IMR-90 (cell line): ENCODE results near the gene SLC44A1. TPM values are rescaled to one million over a fixed set of nuclear protein-coding genes. Genes with fewer than 3 reads are reported as not detected.

Source experiments
- ATAC-seq: fragments of 200-7000 bp; cut with Tn5 transposase; 2 replicates; pipeline ENCODE4 v1.9.1; 2020; ENCODE audit warnings: low read depth, mild to moderate bottlenecking, moderate library complexity
- BruUV-seq: library from RNA; stranded (reverse); fragments of 400-500 nt; replicated peaks from 2 replicates; lab custom pipeline; 2021; lab: Mats Ljungman, UMichigan
- CTCF ChIA-PET: fragments of 300-600 bp; formaldehyde crosslinking; extraction: SDS; loops from one replicate; lab custom pipeline; 2021; ENCODE audit warnings: antibody characterized with exemption; lab: Yijun Ruan, JAX
- POLR2A ChIA-PET: fragments of 300-600 bp; sonication (Branson Sonifier 250); formaldehyde crosslinking; loops from one replicate; lab custom pipeline; 2022; ENCODE audit warnings: antibody characterized with exemption; ENCODE audit not compliant: unreplicated experiment; lab: Charles Lee
- DNase-seq: peaks from one replicate; pipeline ENCODE4 v3.0.0; 2013
- H2AFZ ChIP-seq: replicated peaks from 2 replicates; pipeline ENCODE3; 2013; ENCODE audit warnings: low read length, mild to moderate bottlenecking; ENCODE audit not compliant: poor library complexity
- H2AK5ac ChIP-seq: 2 replicates; pipeline ENCODE4 v1.6.1; 2013; ENCODE audit warnings: low read depth, low read length, inconsistent platforms
- H2AK9ac ChIP-seq: replicated peaks from 2 replicates; pipeline ENCODE3; 2013; ENCODE audit warnings: mild to moderate bottlenecking, low read depth, low read length, moderate library complexity; ENCODE audit not compliant: poor library complexity
- H2BK120ac ChIP-seq: 2 replicates; pipeline ENCODE4 v1.6.1; 2013; ENCODE audit warnings: low read depth, low read length, inconsistent platforms
- H2BK15ac ChIP-seq: 3 replicates; pipeline ENCODE4 v1.6.1; 2013; ENCODE audit warnings: low read depth, low read length, inconsistent platforms
- H2BK20ac ChIP-seq: 2 replicates; pipeline ENCODE4 v1.6.1; 2013; ENCODE audit warnings: low read depth, mild to moderate bottlenecking, inconsistent platforms, low read length, moderate library complexity
- H2BK5ac ChIP-seq: 2 replicates; pipeline ENCODE4 v1.6.1; 2013; ENCODE audit warnings: mild to moderate bottlenecking, low read depth, low read length, inconsistent platforms; ENCODE audit not compliant: poor library complexity, severe bottlenecking
- H3K14ac ChIP-seq: replicated peaks from 2 replicates; pipeline ENCODE4 v1.6.1; 2013; ENCODE audit warnings: low read depth, low read length, inconsistent platforms
- H3K18ac ChIP-seq: 2 replicates; pipeline ENCODE4 v1.6.1; 2013; ENCODE audit warnings: low read depth, low read length, control low read depth
- H3K23ac ChIP-seq: 2 replicates; pipeline ENCODE4 v1.6.1; 2013; ENCODE audit warnings: low read depth, low read length, inconsistent platforms
- H3K27ac ChIP-seq: 2 replicates; pipeline ENCODE4 v1.5.1; 2013; ENCODE audit warnings: mild to moderate bottlenecking, control low read depth, low read length; ENCODE audit not compliant: insufficient read depth
- H3K27me3 ChIP-seq: 2 replicates; pipeline ENCODE4 v1.6.1; 2013; ENCODE audit warnings: low read length; ENCODE audit not compliant: control insufficient read depth, insufficient read depth
- H3K36me3 ChIP-seq: 2 replicates; pipeline ENCODE4 v1.6.1; 2013; ENCODE audit warnings: low read length, mixed read lengths; ENCODE audit not compliant: control insufficient read depth, insufficient read depth
- H3K4ac ChIP-seq: 2 replicates; pipeline ENCODE4 v1.6.1; 2013; ENCODE audit warnings: low read depth, low read length, inconsistent platforms
- H3K4me1 ChIP-seq: 2 replicates; pipeline ENCODE4 v1.6.1; 2013; ENCODE audit warnings: low read length, mixed read lengths; ENCODE audit not compliant: control insufficient read depth, insufficient read depth
- H3K4me2 ChIP-seq: 2 replicates; pipeline ENCODE4 v1.6.1; 2013; ENCODE audit warnings: low read depth, mild to moderate bottlenecking, control low read depth, low read length, moderate library complexity
- H3K4me3 ChIP-seq: 2 replicates; pipeline ENCODE4 v1.5.1; 2013; ENCODE audit warnings: low read depth, mild to moderate bottlenecking, control low read depth, low read length, moderate library complexity; ENCODE audit not compliant: insufficient read depth
- H3K56ac ChIP-seq: 2 replicates; pipeline ENCODE4 v1.6.1; 2013; ENCODE audit warnings: low read length, inconsistent platforms; ENCODE audit not compliant: insufficient read depth; ENCODE audit errors: extremely low read depth
- H3K79me1 ChIP-seq, 2 experiments: 2 replicates each; pipeline ENCODE4 v1.6.1; 2013; ENCODE audit warnings: low read length in 2 of 2, inconsistent platforms in 1 of 2, low read depth in 1 of 2
- H3K9ac ChIP-seq: 2 replicates; pipeline ENCODE4 v1.6.1; 2013; ENCODE audit warnings: low read depth, low read length, control low read depth
- H3K9me1 ChIP-seq: 2 replicates; pipeline ENCODE4 v1.6.1; 2013; ENCODE audit warnings: low read length, inconsistent platforms; ENCODE audit not compliant: insufficient read depth
- H3K9me3 ChIP-seq: 2 replicates; pipeline ENCODE4 v1.6.1; 2013; ENCODE audit warnings: low read length; ENCODE audit not compliant: control insufficient read depth, insufficient read depth
- H4K20me1 ChIP-seq: 2 replicates; pipeline ENCODE4 v1.6.1; 2013; ENCODE audit warnings: low read length, inconsistent platforms; ENCODE audit not compliant: insufficient read depth
- H4K5ac ChIP-seq: 2 replicates; pipeline ENCODE4 v1.6.1; 2013; ENCODE audit warnings: mild to moderate bottlenecking, low read depth, low read length, control low read depth
- H4K8ac ChIP-seq, 2 experiments: 2 replicates each; pipeline ENCODE4 v1.6.1; 2013; ENCODE audit warnings: low read depth in 2 of 2, low read length in 2 of 2, control low read depth in 1 of 2, inconsistent platforms in 1 of 2
- H4K91ac ChIP-seq: 2 replicates; pipeline ENCODE4 v1.6.1; 2013; ENCODE audit warnings: low read depth, low read length, inconsistent platforms; ENCODE audit not compliant: insufficient read depth
- BHLHE40 ChIP-seq: fragments of 150-350 bp; IDR thresholded peaks from 2 replicates; pipeline ENCODE4 v1.6.1; 2016; ENCODE audit warnings: mild to moderate bottlenecking, low read depth, low read length
- CEBPB ChIP-seq: IDR thresholded peaks from 2 replicates; pipeline ENCODE4 v1.6.1; 2012; ENCODE audit warnings: low read depth, low read length, improper control_type of control experiment
- CHD1 ChIP-seq: IDR thresholded peaks from 2 replicates; pipeline ENCODE4 v1.6.1; 2012; ENCODE audit warnings: low read depth, low read length, improper control_type of control experiment
- CTCF ChIP-seq: conservative IDR thresholded peaks from 2 replicates; pipeline ENCODE4 v1.5.1; 2012; ENCODE audit warnings: mild to moderate bottlenecking, low read depth, low read length, improper control_type of control experiment
- ELK1 ChIP-seq: fragments of 150-350 bp; IDR thresholded peaks from 2 replicates; pipeline ENCODE4 v1.6.1; 2016; ENCODE audit warnings: low read depth, mild to moderate bottlenecking, low read length, moderate library complexity, borderline replicate concordance
- FOS ChIP-seq: fragments of 150-350 bp; IDR thresholded peaks from 2 replicates; pipeline ENCODE4 v1.6.1; 2016; ENCODE audit warnings: low read depth, low read length
- MAFK ChIP-seq: IDR thresholded peaks from 2 replicates; pipeline ENCODE4 v1.6.1; 2012; ENCODE audit warnings: low read depth, low read length, improper control_type of control experiment
- MAZ ChIP-seq: IDR thresholded peaks from 2 replicates; pipeline ENCODE4 v1.6.1; 2012; ENCODE audit warnings: low read depth, mild to moderate bottlenecking, low read length, improper control_type of control experiment, moderate library complexity, borderline replicate concordance
- MXI1 ChIP-seq: IDR thresholded peaks from 2 replicates; pipeline ENCODE4 v1.6.1; 2012; ENCODE audit warnings: low read depth, mild to moderate bottlenecking, low read length, moderate library complexity, borderline replicate concordance
- NFE2L2 ChIP-seq: fragments of 150-350 bp; IDR thresholded peaks from 2 replicates; pipeline ENCODE4 v1.6.1; 2016; ENCODE audit warnings: low read depth, mild to moderate bottlenecking, low read length
- POLR2A ChIP-seq: IDR thresholded peaks from 2 replicates; pipeline ENCODE4 v1.6.1; 2012; ENCODE audit warnings: mild to moderate bottlenecking, low read depth, low read length
- RAD21 ChIP-seq: IDR thresholded peaks from 2 replicates; pipeline ENCODE4 v1.6.1; 2012; ENCODE audit warnings: low read length, improper control_type of control experiment
- RFX5 ChIP-seq: IDR thresholded peaks from 2 replicates; pipeline ENCODE4 v1.8.0; 2012; ENCODE audit warnings: low read depth, mild to moderate bottlenecking, low read length, moderate library complexity
- SMC3 ChIP-seq: fragments of 150-350 bp; IDR thresholded peaks from 2 replicates; pipeline ENCODE4 v1.6.1; 2016; ENCODE audit warnings: low read depth, mild to moderate bottlenecking, antibody characterized with exemption, low read length, moderate library complexity
- USF2 ChIP-seq: fragments of 150-350 bp; IDR thresholded peaks from 2 replicates; pipeline ENCODE4 v1.6.1; 2017; ENCODE audit warnings: mild to moderate bottlenecking, antibody characterized with exemption, low read length, low read depth
- WGBS, 2 experiments: methylation state at CpG; one replicate each; pipeline versions ENCODE4 v1.1.5 to v1.1.7; 2013; ENCODE audit warnings: missing lambda C conversion rate in 2 of 2; ENCODE audit not compliant: insufficient read length in 1 of 2; ENCODE audit errors: extremely low coverage in 2 of 2; 5-methylcytosine and 5-hydroxymethylcytosine counted together
- dilution Hi-C: fragments of 300-500 bp; cut with HindIII; formaldehyde crosslinking; loops from one replicate; pipeline ENCODE4 v1.14.3; 2018; ENCODE audit warnings: low sequenced_read_pairs; ENCODE audit not compliant: unreplicated experiment
- in situ Hi-C: fragments of 300-500 bp; cut with MboI; formaldehyde crosslinking; loops from 3 replicates; pipeline ENCODE4 v1.14.3; 2019; ENCODE audit warnings: low sequenced_read_pairs, inconsistent platforms, mixed read lengths
- intact Hi-C: fragments of 100-400 bp; cut with micrococcal nuclease; formaldehyde crosslinking; loops from 2 replicates; pipeline ENCODE4 v1.10.0; 2022
- polyA plus RNA-seq, 3 experiments: library from polyadenylated mRNA; depleted of rRNA; stranded (reverse); fragments of >200 nt; gene quantifications; 2 replicates each; pipeline ENCODE4 v1.2.3, GENCODE V29; 2012; ENCODE audit warnings: low replicate concordance in 1 of 3
- total RNA-seq: library from RNA; depleted of rRNA; stranded (reverse); fragments of >200 nt; gene quantifications from 2 replicates; pipeline ENCODE4 v1.2.3, GENCODE V29; 2012

SLC44A1 gene
- total and polyA plus RNA-seq, 2 of the 4 experiments (the other 2 are of a cell fraction), result 5.2 to 21.7 TPM

- H4K91ac ChIP-seq, result no peak overlapping the region
- H2BK15ac ChIP-seq, result no peak overlapping the region
- H3K4ac ChIP-seq, result no peak overlapping the region
- no peaks in the 10 kb centered on the region for H3K36me3 ChIP-seq
- no peak overlapping the region for H3K27ac ChIP-seq
- H4K5ac ChIP-seq, result no peak overlapping the region
- H3K4me3 ChIP-seq, result no peak overlapping the region
- in situ Hi-C loops (no loop called here), intact Hi-C loops (no loop called here), dilution Hi-C loops (no loop called here)
- no peak overlapping the region for H3K4me2 ChIP-seq
- H3K9ac ChIP-seq, result no peak overlapping the region
- H3K23ac ChIP-seq, result no peak overlapping the region
- TF ChIP-seq FOS (no peak), NFE2L2 (no peak), MXI1 (no peak), CEBPB (no peak), SMC3 (no peak), MAZ (no peak), USF2 (no peak), POLR2A (no peak), RFX5 (no peak), CHD1 (no peak), MAFK (no peak), BHLHE40 (no peak), CTCF (no peak), RAD21 (no peak), ELK1 (no peak)
- no TSS peak for BruUV-seq
- H2BK5ac ChIP-seq, result no peak overlapping the region
- peaks cover 1% of the 10 kb centered on the region for H3K27me3 ChIP-seq
- DNase-seq (no peak), ATAC-seq (no peak)
- H3K79me1 ChIP-seq, result no peaks in the 10 kb centered on the region
- no peak overlapping the region for H2AK5ac ChIP-seq
- H2BK20ac ChIP-seq, result no peak overlapping the region
- ChIA-PET CTCF (no interaction called here), POLR2A (no interaction called here)
- H2AK9ac ChIP-seq, result no peak overlapping the region
- no peak overlapping the region for H3K14ac ChIP-seq
- no CpG with 5 or more reads among the region's 2 CpGs for WGBS, 2 experiments
- no peak overlapping the region for H2AFZ ChIP-seq
- no peaks in the 10 kb centered on the region for H4K20me1 ChIP-seq
- no peak overlapping the region for H2BK120ac ChIP-seq
- no peak overlapping the region for H4K8ac ChIP-seq
- no peak overlapping the region for H3K56ac ChIP-seq
- H3K9me1 ChIP-seq, result no peaks in the 10 kb centered on the region
- H3K4me1 ChIP-seq, result no peaks in the 10 kb centered on the region
- H3K18ac ChIP-seq, result no peak overlapping the region
- no peaks in the 10 kb centered on the region for H3K9me3 ChIP-seq
Measured at GRCh38 chr9:105198023-105198422, 46.4 kb upstream of the SLC44A1 start.
